Measurements from ENCODE around the gene HS6ST3. TPM values are rescaled to one million over a fixed set of nuclear protein-coding genes. Genes with fewer than 3 reads are reported as not detected.

The HS6ST3 gene
- total and polyA plus RNA-seq, 2 of the 13 experiments (the other 11 are each of a cell fraction or from before 2014, with no cell fraction given) = not detected

DNA sequence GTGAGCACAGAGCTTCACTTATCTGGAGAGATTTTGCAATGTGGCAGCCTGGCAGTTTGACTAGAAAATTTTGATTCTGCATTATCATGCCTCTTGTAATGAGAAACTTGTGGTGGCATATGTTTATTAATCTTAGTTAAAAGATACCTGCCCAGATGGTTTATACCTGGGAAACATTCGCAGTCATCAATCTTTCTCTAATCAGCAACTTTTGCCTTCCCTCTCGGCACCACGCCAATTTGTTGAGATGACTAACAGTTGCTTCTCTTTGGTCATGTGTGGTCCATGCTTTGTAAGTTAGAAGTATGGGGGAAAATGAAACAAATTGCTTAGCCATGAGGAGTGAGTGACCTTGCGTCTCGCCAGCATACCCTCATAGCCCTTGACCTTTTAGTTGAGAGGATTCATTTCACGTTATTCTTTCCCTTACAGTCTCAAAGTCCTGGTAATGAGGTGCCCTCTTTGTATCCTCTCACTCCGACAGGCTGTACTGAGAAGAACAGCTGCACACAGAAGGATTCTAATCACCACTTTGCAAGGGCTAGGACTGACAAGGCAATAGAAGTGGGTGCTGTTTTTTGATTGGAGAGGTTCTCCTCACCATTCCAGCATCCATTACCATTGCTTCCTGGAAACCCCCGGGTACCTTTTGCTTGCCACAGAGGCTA lies 703.0 kb downstream of the HS6ST3 start:
- no peaks in the 10 kb centered on the region for H3K4me1 ChIP-seq (ENCODE audit: insufficient read depth, low read length)
- intact Hi-C loops (cut with micrococcal nuclease; ENCODE audit: unreplicated experiment) (no loop called here), in situ Hi-C loops (cut with HindIII; ENCODE audit: extremely low pct_ligation_motif_present, low pct_unique_long_range_greater_than_20kb) (no loop called here)
- H3K36me3 ChIP-seq (replicated peaks in 1 of 2; ENCODE audit: control insufficient read depth in 1 of 2, insufficient read depth in 2 of 2, low read length in 2 of 2) = no peaks in the 10 kb centered on the region
- no peak for DNase-seq (ENCODE audit: low spot score)
- FAIRE-seq = no peak
- TF ChIP-seq, protein P1, sequence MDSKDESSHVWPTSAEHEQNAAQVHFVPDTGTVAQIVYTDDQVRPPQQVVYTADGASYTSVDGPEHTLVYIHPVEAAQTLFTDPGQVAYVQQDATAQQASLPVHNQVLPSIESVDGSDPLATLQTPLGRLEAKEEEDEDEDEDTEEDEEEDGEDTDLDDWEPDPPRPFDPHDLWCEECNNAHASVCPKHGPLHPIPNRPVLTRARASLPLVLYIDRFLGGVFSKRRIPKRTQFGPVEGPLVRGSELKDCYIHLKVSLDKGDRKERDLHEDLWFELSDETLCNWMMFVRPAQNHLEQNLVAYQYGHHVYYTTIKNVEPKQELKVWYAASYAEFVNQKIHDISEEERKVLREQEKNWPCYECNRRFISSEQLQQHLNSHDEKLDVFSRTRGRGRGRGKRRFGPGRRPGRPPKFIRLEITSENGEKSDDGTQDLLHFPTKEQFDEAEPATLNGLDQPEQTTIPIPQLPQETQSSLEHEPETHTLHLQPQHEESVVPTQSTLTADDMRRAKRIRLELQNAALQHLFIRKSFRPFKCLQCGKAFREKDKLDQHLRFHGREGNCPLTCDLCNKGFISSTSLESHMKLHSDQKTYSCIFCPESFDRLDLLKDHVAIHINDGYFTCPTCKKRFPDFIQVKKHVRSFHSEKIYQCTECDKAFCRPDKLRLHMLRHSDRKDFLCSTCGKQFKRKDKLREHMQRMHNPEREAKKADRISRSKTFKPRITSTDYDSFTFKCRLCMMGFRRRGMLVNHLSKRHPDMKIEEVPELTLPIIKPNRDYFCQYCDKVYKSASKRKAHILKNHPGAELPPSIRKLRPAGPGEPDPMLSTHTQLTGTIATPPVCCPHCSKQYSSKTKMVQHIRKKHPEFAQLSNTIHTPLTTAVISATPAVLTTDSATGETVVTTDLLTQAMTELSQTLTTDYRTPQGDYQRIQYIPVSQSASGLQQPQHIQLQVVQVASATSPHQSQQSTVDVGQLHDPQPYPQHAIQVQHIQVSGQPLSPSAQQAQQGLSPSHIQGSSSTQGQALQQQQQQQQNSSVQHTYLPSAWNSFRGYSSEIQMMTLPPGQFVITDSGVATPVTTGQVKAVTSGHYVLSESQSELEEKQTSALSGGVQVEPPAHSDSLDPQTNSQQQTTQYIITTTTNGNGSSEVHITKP (CRISPR knock-in tag; IDR thresholded peaks at IDR 0.05; ENCODE audit: low read depth) = no peak
- TF ChIP-seq, protein P2, sequence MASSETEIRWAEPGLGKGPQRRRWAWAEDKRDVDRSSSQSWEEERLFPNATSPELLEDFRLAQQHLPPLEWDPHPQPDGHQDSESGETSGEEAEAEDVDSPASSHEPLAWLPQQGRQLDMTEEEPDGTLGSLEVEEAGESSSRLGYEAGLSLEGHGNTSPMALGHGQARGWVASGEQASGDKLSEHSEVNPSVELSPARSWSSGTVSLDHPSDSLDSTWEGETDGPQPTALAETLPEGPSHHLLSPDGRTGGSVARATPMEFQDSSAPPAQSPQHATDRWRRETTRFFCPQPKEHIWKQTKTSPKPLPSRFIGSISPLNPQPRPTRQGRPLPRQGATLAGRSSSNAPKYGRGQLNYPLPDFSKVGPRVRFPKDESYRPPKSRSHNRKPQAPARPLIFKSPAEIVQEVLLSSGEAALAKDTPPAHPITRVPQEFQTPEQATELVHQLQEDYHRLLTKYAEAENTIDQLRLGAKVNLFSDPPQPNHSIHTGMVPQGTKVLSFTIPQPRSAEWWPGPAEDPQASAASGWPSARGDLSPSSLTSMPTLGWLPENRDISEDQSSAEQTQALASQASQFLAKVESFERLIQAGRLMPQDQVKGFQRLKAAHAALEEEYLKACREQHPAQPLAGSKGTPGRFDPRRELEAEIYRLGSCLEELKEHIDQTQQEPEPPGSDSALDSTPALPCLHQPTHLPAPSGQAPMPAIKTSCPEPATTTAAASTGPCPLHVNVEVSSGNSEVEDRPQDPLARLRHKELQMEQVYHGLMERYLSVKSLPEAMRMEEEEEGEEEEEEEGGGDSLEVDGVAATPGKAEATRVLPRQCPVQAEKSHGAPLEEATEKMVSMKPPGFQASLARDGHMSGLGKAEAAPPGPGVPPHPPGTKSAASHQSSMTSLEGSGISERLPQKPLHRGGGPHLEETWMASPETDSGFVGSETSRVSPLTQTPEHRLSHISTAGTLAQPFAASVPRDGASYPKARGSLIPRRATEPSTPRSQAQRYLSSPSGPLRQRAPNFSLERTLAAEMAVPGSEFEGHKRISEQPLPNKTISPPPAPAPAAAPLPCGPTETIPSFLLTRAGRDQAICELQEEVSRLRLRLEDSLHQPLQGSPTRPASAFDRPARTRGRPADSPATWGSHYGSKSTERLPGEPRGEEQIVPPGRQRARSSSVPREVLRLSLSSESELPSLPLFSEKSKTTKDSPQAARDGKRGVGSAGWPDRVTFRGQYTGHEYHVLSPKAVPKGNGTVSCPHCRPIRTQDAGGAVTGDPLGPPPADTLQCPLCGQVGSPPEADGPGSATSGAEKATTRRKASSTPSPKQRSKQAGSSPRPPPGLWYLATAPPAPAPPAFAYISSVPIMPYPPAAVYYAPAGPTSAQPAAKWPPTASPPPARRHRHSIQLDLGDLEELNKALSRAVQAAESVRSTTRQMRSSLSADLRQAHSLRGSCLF (CRISPR knock-in tag; IDR thresholded peaks at IDR 0.05; ENCODE audit: borderline replicate concordance) = no peak
- no peaks in the 10 kb centered on the region for H3K79me2 ChIP-seq (ENCODE audit: insufficient read depth, low read length)
- no peak overlapping the region for H3K4me3 ChIP-seq (replicated peaks in 1 of 3; ENCODE audit: insufficient read depth in 1 of 3, low read depth in 2 of 3, low read length in 3 of 3)
- CTCF ChIA-PET (ENCODE audit: low intra/inter-chr PET ratio, low total read pairs) = no interaction called here
- no TSS peak for BruUV-seq (replicated peaks)
- H3K4me2 ChIP-seq (ENCODE audit: low read depth, low read length) = no peak overlapping the region
- H4K20me1 ChIP-seq (ENCODE audit: insufficient read depth, low read length) = no peaks in the 10 kb centered on the region
- WGBS (ENCODE audit: low lambda C conversion rate) = 18% methylated on average over 8 of the region's 8 CpGs
- H2AFZ ChIP-seq (ENCODE audit: low read length) = no peak overlapping the region
- POLR2A ChIA-PET = no interaction called here
- H3K27ac ChIP-seq (ENCODE audit: extremely low read length, insufficient read depth, low read length) = no peak overlapping the region
- no peaks in the 10 kb centered on the region for H3K9me3 ChIP-seq (ENCODE audit: low read length)
- no peak for ATAC-seq
- H3K9ac ChIP-seq (ENCODE audit: insufficient read depth, low read depth, low read length) = no peak overlapping the region
- H3K27me3 ChIP-seq (ENCODE audit: control insufficient read depth in 1 of 2, insufficient read depth in 2 of 2, low read length in 2 of 2) = peaks cover 0 to 1% of the 10 kb centered on the region in 2 experiments; a peak in 2 of 5 replicates
